SK-N-SH (cell line): ENCODE data around the gene POLD4.

Experiments
- JUND ChIP-seq: IDR thresholded peaks from 2 replicates; pipeline ENCODE4 v1.4.0; 2012
- POLR2AphosphoS5 ChIP-seq: IDR thresholded peaks from 2 replicates; pipeline ENCODE4 v1.6.1; 2012; ENCODE audit warnings: low read depth, low read length
- YY1 ChIP-seq: IDR thresholded peaks from 2 replicates; pipeline ENCODE4 v1.4.0; 2012; ENCODE audit warnings: low read depth, mild to moderate bottlenecking
- TF ChIP-seq, protein P1 (sequence below): fragments of 200-600 bp; sonication (generic); IDR thresholded peaks from 2 replicates; pipeline ENCODE4 v1.6.1; 2017; ENCODE audit warnings: antibody characterized with exemption, mild to moderate bottlenecking, moderate library complexity
- TF ChIP-seq, protein P2 (sequence below): fragments of 150-350 bp; IDR thresholded peaks from 2 replicates; pipeline ENCODE4 v1.6.1; 2017; ENCODE audit warnings: antibody characterized with exemption, low read length, low read depth, borderline replicate concordance

DNA sequence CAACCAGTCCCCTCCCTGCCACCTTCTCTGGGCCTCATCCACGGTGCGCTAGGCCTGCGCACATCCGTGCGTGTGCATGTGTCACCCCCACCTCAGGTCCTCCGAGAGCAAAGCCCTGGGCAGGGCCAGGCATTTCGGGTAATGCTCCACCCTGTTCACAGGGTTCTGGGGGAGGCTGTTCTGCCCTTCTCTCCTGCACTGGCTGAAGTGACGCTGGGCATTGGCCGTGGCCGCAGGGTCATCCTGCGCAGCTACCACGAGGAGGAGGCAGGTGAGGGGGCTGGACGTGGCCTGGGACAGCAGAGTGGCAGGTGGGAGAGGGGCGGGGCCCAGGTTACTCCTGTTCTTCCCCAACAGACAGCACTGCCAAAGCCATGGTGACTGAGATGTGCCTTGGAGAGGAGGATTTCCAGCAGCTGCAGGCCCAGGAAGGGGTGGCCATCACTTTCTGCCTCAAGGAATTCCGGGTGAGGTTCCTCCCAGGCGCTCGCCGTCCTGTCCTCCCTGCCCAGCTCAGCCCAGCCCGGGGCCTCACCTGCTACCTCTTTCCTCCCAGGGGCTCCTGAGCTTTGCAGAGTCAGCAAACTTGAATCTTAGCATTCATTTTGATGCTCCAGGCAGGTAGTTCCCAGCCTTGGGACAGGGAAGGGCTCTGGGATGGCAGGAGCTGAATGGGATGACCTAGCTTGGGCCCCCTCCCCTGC, 42.4 kb upstream of the POLD4 start:
- TF ChIP-seq JUND (no peak), POLR2AphosphoS5 (no peak), YY1 (no peak)
- TF ChIP-seq, protein P1, sequence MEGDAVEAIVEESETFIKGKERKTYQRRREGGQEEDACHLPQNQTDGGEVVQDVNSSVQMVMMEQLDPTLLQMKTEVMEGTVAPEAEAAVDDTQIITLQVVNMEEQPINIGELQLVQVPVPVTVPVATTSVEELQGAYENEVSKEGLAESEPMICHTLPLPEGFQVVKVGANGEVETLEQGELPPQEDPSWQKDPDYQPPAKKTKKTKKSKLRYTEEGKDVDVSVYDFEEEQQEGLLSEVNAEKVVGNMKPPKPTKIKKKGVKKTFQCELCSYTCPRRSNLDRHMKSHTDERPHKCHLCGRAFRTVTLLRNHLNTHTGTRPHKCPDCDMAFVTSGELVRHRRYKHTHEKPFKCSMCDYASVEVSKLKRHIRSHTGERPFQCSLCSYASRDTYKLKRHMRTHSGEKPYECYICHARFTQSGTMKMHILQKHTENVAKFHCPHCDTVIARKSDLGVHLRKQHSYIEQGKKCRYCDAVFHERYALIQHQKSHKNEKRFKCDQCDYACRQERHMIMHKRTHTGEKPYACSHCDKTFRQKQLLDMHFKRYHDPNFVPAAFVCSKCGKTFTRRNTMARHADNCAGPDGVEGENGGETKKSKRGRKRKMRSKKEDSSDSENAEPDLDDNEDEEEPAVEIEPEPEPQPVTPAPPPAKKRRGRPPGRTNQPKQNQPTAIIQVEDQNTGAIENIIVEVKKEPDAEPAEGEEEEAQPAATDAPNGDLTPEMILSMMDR: no peak
- TF ChIP-seq, protein P2, sequence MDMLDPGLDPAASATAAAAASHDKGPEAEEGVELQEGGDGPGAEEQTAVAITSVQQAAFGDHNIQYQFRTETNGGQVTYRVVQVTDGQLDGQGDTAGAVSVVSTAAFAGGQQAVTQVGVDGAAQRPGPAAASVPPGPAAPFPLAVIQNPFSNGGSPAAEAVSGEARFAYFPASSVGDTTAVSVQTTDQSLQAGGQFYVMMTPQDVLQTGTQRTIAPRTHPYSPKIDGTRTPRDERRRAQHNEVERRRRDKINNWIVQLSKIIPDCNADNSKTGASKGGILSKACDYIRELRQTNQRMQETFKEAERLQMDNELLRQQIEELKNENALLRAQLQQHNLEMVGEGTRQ: no peak
